HepG2 (cell line): ENCODE results near the gene RAD51D. TPM values are rescaled to one million over a fixed set of nuclear protein-coding genes. Genes with fewer than 3 reads are reported as not detected.
A peak's percentile ranks its signal among the peaks of the same experiment; 100 is the strongest.

Experiments
- EP300 ChIP-seq, 3 experiments: sonication (generic) in 1 of 3; formaldehyde crosslinking in 1 of 3; IDR thresholded peaks; 2 replicates each; pipeline versions ENCODE4 v1.5.1 to v1.6.1; 2011 to 2020; ENCODE audit warnings: low read depth in 2 of 3, low read length in 2 of 3, borderline replicate concordance in 1 of 3, improper control_type of control experiment in 1 of 3, mild to moderate bottlenecking in 1 of 3, missing genetic modification reagents in 1 of 3, moderate library complexity in 1 of 3
- KDM1A ChIP-seq: IDR thresholded peaks from 2 replicates; pipeline ENCODE4 v1.6.1; 2016; ENCODE audit warnings: missing compliant biosample characterization
- KDM5A ChIP-seq: fragments of 200-600 bp; sonication (generic); IDR thresholded peaks from 2 replicates; pipeline ENCODE4 v1.7.0; 2018; ENCODE audit warnings: antibody characterized with exemption, mild to moderate bottlenecking, low read length, borderline replicate concordance
- MLX ChIP-seq: IDR thresholded peaks from 2 replicates; pipeline ENCODE4 v1.6.1; 2016
- NFAT5 ChIP-seq: sonication (generic); formaldehyde crosslinking; IDR thresholded peaks from 2 replicates; pipeline ENCODE4 v1.4.0; 2020; ENCODE audit warnings: missing genetic modification reagents
- NR2F2 ChIP-seq: IDR thresholded peaks from 2 replicates; pipeline ENCODE4 v1.6.1; 2012; ENCODE audit warnings: low read depth, inconsistent platforms, borderline replicate concordance
- TFDP1 ChIP-seq: IDR thresholded peaks from 2 replicates; pipeline ENCODE4 v1.6.1; 2016; ENCODE audit warnings: missing compliant biosample characterization, missing genetic modification reagents, borderline replicate concordance
- ZMAT3 ChIP-seq: sonication (generic); formaldehyde crosslinking; conservative IDR thresholded peaks from 2 replicates; pipeline ENCODE4 v1.7.0; 2021; ENCODE audit warnings: missing genetic modification reagents
- ZNF660 ChIP-seq: sonication (generic); formaldehyde crosslinking; IDR thresholded peaks from 2 replicates; pipeline ENCODE4 v1.5.1; 2020; ENCODE audit warnings: mild to moderate bottlenecking, low read depth, missing genetic modification reagents, borderline replicate concordance
- polyA plus RNA-seq, 8 experiments: library from polyadenylated mRNA; depleted of rRNA in 3 of 8; stranded (reverse) in 7 of 8; unstranded in 1 of 8; fragments of >200 nt; fragmentation: Illumina TruSeq in 4 of 8; extraction: Trizol in 4 of 8; gene quantifications; 2 replicates each; pipeline versions ENCODE4 v1.2.1 to v1.2.3, GENCODE V29; 2011 to 2016; ENCODE audit warnings: low read depth in 4 of 8, missing spikeins in 1 of 8, mixed read lengths in 1 of 8; ENCODE audit not compliant: insufficient read depth in 1 of 8
- total RNA-seq, 5 experiments: library from RNA; depleted of rRNA; stranded (reverse); fragments of >200 nt; fragmentation: Illumina TruSeq; extraction: Trizol; gene quantifications; 2 replicates each; pipeline ENCODE4 v1.2.3, GENCODE V29; 2016; ENCODE audit warnings: low read depth in 1 of 5
- TF ChIP-seq, protein P1 (sequence below): IDR thresholded peaks from 2 replicates; pipeline ENCODE4 v1.6.1; 2016; ENCODE audit warnings: low read depth
- TF ChIP-seq, protein P2 (sequence below): sonication (generic); formaldehyde crosslinking; IDR thresholded peaks from 2 replicates; pipeline ENCODE4 v1.4.0; 2020; ENCODE audit warnings: mild to moderate bottlenecking, missing genetic modification reagents
- TF ChIP-seq, protein P3 (sequence below): sonication (generic); formaldehyde crosslinking; IDR thresholded peaks from 2 replicates; pipeline ENCODE4 v1.9.0; 2021; ENCODE audit warnings: missing genetic modification reagents, mild to moderate bottlenecking, borderline replicate concordance

RAD51D gene
- total and polyA plus RNA-seq, 2 of the 13 experiments (the other 11 are each of a cell fraction or from before 2014, with no cell fraction given) = 6.7 to 13.1 TPM

DNA sequence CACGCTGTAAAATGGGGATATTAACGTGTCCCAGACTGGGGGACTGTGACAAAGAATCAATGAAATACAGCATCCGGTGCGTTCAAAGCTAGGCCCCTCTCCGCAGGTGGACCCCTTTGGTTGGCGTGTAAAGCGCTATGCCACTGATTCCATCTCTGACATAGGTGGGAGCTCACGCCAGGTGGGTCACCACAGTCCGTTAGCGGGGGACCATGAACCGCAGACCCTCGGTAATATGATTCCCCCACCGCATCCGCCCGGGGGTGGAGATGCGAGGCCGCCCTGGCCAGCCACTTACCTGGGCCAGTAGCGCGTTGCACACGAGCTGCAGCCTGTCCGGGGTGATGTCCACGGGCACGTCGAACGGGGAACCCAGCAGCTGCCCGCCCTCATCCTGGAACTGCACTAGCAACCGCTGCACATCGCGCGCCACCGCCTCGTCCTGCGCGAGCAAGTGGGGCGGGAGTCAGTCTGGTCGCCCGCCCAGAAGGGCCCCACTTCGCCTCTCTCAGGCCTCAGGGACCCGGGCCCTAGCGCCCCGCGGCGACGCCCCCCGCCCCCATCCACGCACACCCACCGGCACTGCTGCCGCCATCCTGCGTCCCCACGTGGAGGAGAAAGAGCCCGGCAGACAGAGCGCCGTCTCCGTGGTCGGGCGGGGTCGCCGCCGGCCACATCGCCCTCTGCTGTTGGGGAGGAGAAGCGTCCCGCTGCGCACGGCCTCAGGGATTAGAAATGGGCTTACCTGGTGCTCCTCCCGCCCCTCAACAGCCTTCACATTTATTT, 22.2 kb upstream of the RAD51D start, which contains the start of gene NLE1 (continued):
- TF ChIP-seq NFAT5 (0 out of 2 replicates have a peak, but pooled peaks have one; percentile 31), EP300 (IDR thresholded peaks at IDR 0.05; ENCODE audit: low read depth in 2 of 2, low read length in 2 of 2) (no peak), EP300 (CRISPR knock-in tag; IDR thresholded peaks at IDR 0.05; ENCODE audit: borderline replicate concordance) (peak; percentile 41; the same call in 1 of the 2 replicates), ZMAT3 (peak; percentile 72), KDM1A (CRISPR knock-in tag) (no peak), NR2F2 (no peak), KDM5A (peak; percentile 69), MLX (CRISPR knock-in tag) (0 out of 2 replicates have a peak, but pooled peaks have one; percentile 33), ZNF660 (CRISPR knock-in tag) (no peak), TFDP1 (CRISPR knock-in tag) (peak; percentile 85; the same call in 1 of the 2 replicates)
- TF ChIP-seq, protein P1, sequence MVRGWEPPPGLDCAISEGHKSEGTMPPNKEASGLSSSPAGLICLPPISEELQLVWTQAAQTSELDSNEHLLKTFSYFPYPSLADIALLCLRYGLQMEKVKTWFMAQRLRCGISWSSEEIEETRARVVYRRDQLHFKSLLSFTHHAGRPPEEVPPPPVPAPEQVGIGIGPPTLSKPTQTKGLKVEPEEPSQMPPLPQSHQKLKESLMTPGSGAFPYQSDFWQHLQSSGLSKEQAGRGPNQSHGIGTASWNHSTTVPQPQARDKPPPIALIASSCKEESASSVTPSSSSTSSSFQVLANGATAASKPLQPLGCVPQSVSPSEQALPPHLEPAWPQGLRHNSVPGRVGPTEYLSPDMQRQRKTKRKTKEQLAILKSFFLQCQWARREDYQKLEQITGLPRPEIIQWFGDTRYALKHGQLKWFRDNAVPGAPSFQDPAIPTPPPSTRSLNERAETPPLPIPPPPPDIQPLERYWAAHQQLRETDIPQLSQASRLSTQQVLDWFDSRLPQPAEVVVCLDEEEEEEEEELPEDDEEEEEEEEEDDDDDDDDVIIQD (CRISPR knock-in tag) = peak; percentile 59; the same call in 1 of the 2 replicates
- TF ChIP-seq, protein P2, sequence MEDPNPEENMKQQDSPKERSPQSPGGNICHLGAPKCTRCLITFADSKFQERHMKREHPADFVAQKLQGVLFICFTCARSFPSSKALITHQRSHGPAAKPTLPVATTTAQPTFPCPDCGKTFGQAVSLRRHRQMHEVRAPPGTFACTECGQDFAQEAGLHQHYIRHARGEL (CRISPR knock-in tag) = peak; percentile 68; the same call in 1 of the 2 replicates
- TF ChIP-seq, protein P3, sequence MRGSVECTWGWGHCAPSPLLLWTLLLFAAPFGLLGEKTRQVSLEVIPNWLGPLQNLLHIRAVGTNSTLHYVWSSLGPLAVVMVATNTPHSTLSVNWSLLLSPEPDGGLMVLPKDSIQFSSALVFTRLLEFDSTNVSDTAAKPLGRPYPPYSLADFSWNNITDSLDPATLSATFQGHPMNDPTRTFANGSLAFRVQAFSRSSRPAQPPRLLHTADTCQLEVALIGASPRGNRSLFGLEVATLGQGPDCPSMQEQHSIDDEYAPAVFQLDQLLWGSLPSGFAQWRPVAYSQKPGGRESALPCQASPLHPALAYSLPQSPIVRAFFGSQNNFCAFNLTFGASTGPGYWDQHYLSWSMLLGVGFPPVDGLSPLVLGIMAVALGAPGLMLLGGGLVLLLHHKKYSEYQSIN (CRISPR knock-in tag) = no peak
